ENCODE results near the gene R3HDM1.

Gene R3HDM1

DNA sequence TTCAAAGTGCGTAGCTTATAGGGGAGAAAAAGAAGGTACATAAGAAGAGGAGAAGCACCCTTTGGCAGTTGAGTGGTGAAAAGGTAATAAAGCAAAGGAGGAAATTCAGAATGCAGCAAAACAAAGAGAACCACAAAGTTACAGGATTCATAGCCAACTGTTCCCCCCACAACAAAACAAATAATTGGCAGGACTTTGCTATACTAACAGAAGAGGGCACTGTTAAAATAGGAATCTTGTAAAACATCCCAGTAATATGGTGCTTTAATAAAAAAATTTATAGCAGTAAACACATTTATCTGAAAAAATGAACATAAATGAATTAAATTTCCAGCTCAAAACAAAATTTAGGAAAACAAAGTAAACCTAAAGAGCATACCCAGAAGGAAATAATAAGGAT lies 42.3 kb downstream of the R3HDM1 start:
- Histone ChIP-seq H3K4me3 (replicated peaks; ENCODE audit: low read depth, low read length) (no peak overlapping the region), H3K27me3 (replicated peaks; ENCODE audit: control insufficient read depth, insufficient read depth, low read length) (no peaks in the 10 kb centered on the region), H3K36me3 (ENCODE audit: control insufficient read depth, insufficient read depth, low read length) (peaks cover 2% of the 10 kb centered on the region)
- DNase-seq (ENCODE audit: extremely low read depth, insufficient read length), result no peak
- no peak for TF ChIP-seq CTCF (IDR thresholded peaks at IDR 0.05; ENCODE audit: insufficient read depth, low read length, poor library complexity, severe bottlenecking)

DNA sequence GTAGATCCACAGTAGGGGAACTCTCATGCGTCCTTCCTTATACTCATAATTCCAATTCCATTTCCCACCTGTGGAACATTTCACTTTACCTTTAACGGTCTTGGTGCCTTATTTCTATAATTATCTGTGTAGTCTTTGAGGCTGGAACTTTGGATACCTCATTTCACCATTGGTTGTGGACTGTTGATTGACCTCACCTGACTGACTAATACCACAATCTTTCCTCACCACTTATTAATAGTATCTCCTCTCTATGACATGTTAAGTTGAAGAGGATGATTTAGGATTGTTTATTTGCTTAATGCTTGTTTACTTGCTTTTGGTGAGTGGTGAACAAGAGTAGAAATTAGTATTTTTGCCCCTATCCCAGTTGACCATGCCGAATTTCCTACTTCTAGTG lies 50.0 kb downstream of the R3HDM1 start:
- TF ChIP-seq CTCF (IDR thresholded peaks at IDR 0.05; ENCODE audit: insufficient read depth, low read length, poor library complexity, severe bottlenecking), result no peak

DNA sequence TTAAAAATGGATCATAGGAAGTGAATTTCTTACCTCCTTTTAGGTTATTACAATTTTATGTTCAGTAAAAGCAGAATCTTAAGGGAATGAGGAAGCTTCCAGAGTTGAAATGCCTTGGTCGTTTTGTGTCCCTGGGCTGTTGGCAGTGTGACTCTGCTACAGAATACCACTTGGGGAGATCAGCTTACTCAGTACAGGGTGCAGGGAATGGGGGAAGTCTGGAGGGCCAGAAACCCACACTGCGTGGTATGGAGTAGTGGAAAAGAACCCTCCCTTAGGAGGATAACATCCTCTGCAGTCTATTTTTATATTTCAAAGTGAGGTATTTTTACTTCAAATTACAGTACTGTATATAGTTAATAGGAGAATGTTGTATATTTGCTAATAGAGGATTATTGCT lies 51.1 kb downstream of the R3HDM1 start:
- no peak for TF ChIP-seq CTCF (IDR thresholded peaks at IDR 0.05; ENCODE audit: insufficient read depth, low read length, poor library complexity, severe bottlenecking)
- no peaks in the 10 kb centered on the region for H3K36me3 ChIP-seq (ENCODE audit: control insufficient read depth, insufficient read depth, low read length)
- H3K4me3 ChIP-seq (replicated peaks; ENCODE audit: low read depth, low read length), result no peak overlapping the region
- no peak for DNase-seq (ENCODE audit: extremely low read depth, insufficient read length)
- H3K27me3 ChIP-seq (replicated peaks; ENCODE audit: control insufficient read depth, insufficient read depth, low read length), result no peaks in the 10 kb centered on the region

More for the DNA sequence above, 50.0 kb downstream of the R3HDM1 start:
- Histone ChIP-seq H3K27me3 (replicated peaks; ENCODE audit: control insufficient read depth, insufficient read depth, low read length) (no peaks in the 10 kb centered on the region), H3K36me3 (ENCODE audit: control insufficient read depth, insufficient read depth, low read length) (no peaks in the 10 kb centered on the region), H3K4me3 (replicated peaks; ENCODE audit: low read depth, low read length) (no peak overlapping the region)
- no peak for DNase-seq (ENCODE audit: extremely low read depth, insufficient read length)

DNA sequence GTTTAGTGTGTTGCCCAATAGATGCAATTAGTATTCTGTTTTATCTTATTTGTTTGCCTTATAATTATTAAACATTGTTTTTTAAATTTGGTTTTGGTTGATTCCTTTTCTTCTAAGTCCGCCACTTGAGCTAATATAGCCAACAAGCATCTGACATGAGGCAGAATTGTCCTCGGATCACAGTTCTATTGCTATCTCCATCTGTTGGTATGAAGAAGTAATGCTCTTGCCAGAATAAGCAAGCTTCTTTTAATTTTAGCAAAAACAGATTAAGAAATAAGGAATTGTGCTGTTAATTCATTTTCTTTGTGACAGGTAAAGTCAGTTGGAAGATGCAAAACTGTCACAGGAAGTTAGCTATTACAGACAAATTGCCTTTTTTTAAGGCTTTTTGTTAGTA lies 54.3 kb downstream of the R3HDM1 start:
- Histone ChIP-seq H3K27me3 (replicated peaks; ENCODE audit: control insufficient read depth, insufficient read depth, low read length) (no peaks in the 10 kb centered on the region), H3K4me3 (replicated peaks; ENCODE audit: low read depth, low read length) (no peak overlapping the region), H3K36me3 (ENCODE audit: control insufficient read depth, insufficient read depth, low read length) (no peaks in the 10 kb centered on the region)
- DNase-seq (ENCODE audit: extremely low read depth, insufficient read length), result no peak
- TF ChIP-seq CTCF (IDR thresholded peaks at IDR 0.05; ENCODE audit: insufficient read depth, low read length, poor library complexity, severe bottlenecking), result no peak

GRCh38 chr2:135586148-135586547 lies 54.9 kb downstream of the R3HDM1 start:
- H3K36me3 ChIP-seq (ENCODE audit: control insufficient read depth, insufficient read depth, low read length), result no peaks in the 10 kb centered on the region
- TF ChIP-seq CTCF (IDR thresholded peaks at IDR 0.05; ENCODE audit: insufficient read depth, low read length, poor library complexity, severe bottlenecking), result no peak
- no peaks in the 10 kb centered on the region for H3K27me3 ChIP-seq (replicated peaks; ENCODE audit: control insufficient read depth, insufficient read depth, low read length)
- no peak for DNase-seq (ENCODE audit: extremely low read depth, insufficient read length)
- no peak overlapping the region for H3K4me3 ChIP-seq (replicated peaks; ENCODE audit: low read depth, low read length)

DNA sequence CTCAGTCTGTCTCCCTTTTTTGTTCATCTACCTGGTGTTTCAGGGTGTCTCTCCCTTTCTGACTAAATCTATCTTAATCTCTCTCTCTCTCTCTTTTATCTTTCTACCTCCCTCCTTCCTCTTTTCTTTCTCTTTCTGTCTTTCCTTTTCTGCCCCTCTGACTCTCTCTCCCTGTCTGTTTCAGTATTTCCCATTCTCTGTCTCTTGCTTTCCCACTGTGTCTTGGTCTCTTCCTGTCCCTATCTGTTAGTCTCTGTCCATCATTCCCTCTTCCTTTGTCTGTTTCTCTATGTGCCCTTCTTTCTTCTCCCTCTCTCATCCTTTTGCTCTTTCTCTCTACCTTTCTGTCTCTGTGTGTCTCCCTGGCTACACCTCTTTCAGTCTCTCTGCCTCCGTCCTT lies 56.7 kb downstream of the R3HDM1 start:
- no peak for TF ChIP-seq CTCF (IDR thresholded peaks at IDR 0.05; ENCODE audit: insufficient read depth, low read length, poor library complexity, severe bottlenecking)
- peaks cover 1% of the 10 kb centered on the region; the same call in 1 of the 2 replicates for H3K36me3 ChIP-seq (ENCODE audit: control insufficient read depth, insufficient read depth, low read length)
- no peak for DNase-seq (ENCODE audit: extremely low read depth, insufficient read length)
- H3K4me3 ChIP-seq (replicated peaks; ENCODE audit: low read depth, low read length), result no peak overlapping the region
- H3K27me3 ChIP-seq (replicated peaks; ENCODE audit: control insufficient read depth, insufficient read depth, low read length), result no peaks in the 10 kb centered on the region
